H1 (cell line): ENCODE results near the gene MAPRE2. TPM values are rescaled to one million over a fixed set of nuclear protein-coding genes. Genes with fewer than 3 reads are reported as not detected.

Source experiments
- CEBPB ChIP-seq: IDR thresholded peaks from 2 replicates; pipeline ENCODE4 v1.6.1; 2012; ENCODE audit warnings: low read depth, low read length
- CHD2 ChIP-seq: IDR thresholded peaks from 2 replicates; pipeline ENCODE4 v1.6.1; 2012; ENCODE audit warnings: low read length, improper control_type of control experiment
- CHD7 ChIP-seq: fragments of 300-600 bp; sonication (generic); IDR thresholded peaks from 2 replicates; pipeline ENCODE4 v1.7.1; 2012; ENCODE audit warnings: low read length, moderate library complexity, mild to moderate bottlenecking, inconsistent platforms; ENCODE audit not compliant: insufficient replicate concordance
- E2F6 ChIP-seq: IDR thresholded peaks from 2 replicates; pipeline ENCODE4 v1.6.1; 2012; ENCODE audit warnings: inconsistent platforms
- HDAC2 ChIP-seq, 2 experiments: fragments of 300-600 bp in 1 of 2; sonication (generic) in 1 of 2; IDR thresholded peaks; 2 replicates each; pipeline ENCODE4 v1.6.1; 2011 to 2012; ENCODE audit warnings: low read depth in 2 of 2, low read length in 2 of 2, mild to moderate bottlenecking in 2 of 2, moderate library complexity in 2 of 2, borderline replicate concordance in 1 of 2, inconsistent platforms in 1 of 2
- KDM1A ChIP-seq: fragments of 200-600, 300-600 bp; sonication (generic); IDR thresholded peaks from 2 replicates; pipeline ENCODE4 v1.7.1; 2016; ENCODE audit warnings: mild to moderate bottlenecking, low read length, borderline replicate concordance
- NRF1 ChIP-seq: IDR thresholded peaks from 2 replicates; pipeline ENCODE4 v1.6.1; 2011; ENCODE audit warnings: mild to moderate bottlenecking, low read depth, low read length, improper control_type of control experiment
- SP1 ChIP-seq: IDR thresholded peaks from 2 replicates; pipeline ENCODE4 v1.6.1; 2011; ENCODE audit warnings: low read depth, low read length
- SRF ChIP-seq: IDR thresholded peaks from 2 replicates; pipeline ENCODE4 v1.6.1; 2011; ENCODE audit warnings: mild to moderate bottlenecking, low read depth, low read length, moderate library complexity
- polyA plus RNA-seq, 7 experiments: library from polyadenylated mRNA; depleted of rRNA in 3 of 7; stranded (reverse) in 5 of 7; unstranded in 2 of 7; fragments of >200 nt in 5 of 7; fragments of 200-250 nt in 2 of 7; gene quantifications; 1 replicate in 5 of 7; 2 replicates in 1 of 7; 4 replicates in 1 of 7; pipeline versions ENCODE4 v1.2.1 to v1.2.3, GENCODE V29; 2011 to 2013; ENCODE audit warnings: missing spikeins in 2 of 7, mixed read lengths in 2 of 7
- total RNA-seq: library from RNA; stranded (reverse); fragmentation: NEBNext Ultra II Directional; extraction: Animal tissue kit (Norgen Biotek cat#: 25700); gene quantifications from 2 replicates; pipeline ENCODE4 v1.2.1, GENCODE V29; 2021
- TF ChIP-seq, protein P1 (sequence below): IDR thresholded peaks from 2 replicates; pipeline ENCODE4 v1.6.1; 2012; ENCODE audit warnings: inconsistent platforms

The MAPRE2 gene
- total and polyA plus RNA-seq, 2 of the 8 experiments (the other 6 are each of a cell fraction or from before 2014, with no cell fraction given), result 32.6 to 33.1 TPM

GRCh38 chr18:35032113-35032512 is 9.1 kb upstream of the MAPRE2 start (continued):
- TF ChIP-seq CHD7 (no peak), SRF (no peak), NRF1 (no peak), CEBPB (no peak), HDAC2 (IDR thresholded peaks at IDR 0.05; ENCODE audit: borderline replicate concordance in 1 of 2, low read depth in 2 of 2, low read length in 2 of 2) (no peak), E2F6 (no peak), CHD2 (no peak), KDM1A (no peak), SP1 (no peak)
- TF ChIP-seq, protein P1, sequence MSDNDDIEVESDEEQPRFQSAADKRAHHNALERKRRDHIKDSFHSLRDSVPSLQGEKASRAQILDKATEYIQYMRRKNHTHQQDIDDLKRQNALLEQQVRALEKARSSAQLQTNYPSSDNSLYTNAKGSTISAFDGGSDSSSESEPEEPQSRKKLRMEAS, result no peak
